Ishikawa (cell line): Measurements from ENCODE around the gene EGFR.

Experiments
- CEBPB ChIP-seq: IDR thresholded peaks from 2 replicates; pipeline ENCODE4 v1.6.1; 2012
- CREB1 ChIP-seq: IDR thresholded peaks from 2 replicates; pipeline ENCODE4 v1.6.1; 2012; ENCODE audit warnings: low read depth
- EGR1 ChIP-seq: IDR thresholded peaks from 2 replicates; pipeline ENCODE4 v1.6.1; 2012
- EP300 ChIP-seq: IDR thresholded peaks from 2 replicates; pipeline ENCODE4 v1.6.1; 2012; ENCODE audit warnings: borderline replicate concordance
- FOXM1 ChIP-seq: IDR thresholded peaks from 2 replicates; pipeline ENCODE4 v1.6.1; 2012; ENCODE audit warnings: low read depth, borderline replicate concordance
- MAX ChIP-seq: IDR thresholded peaks from 2 replicates; pipeline ENCODE4 v1.6.1; 2012
- NFIC ChIP-seq: IDR thresholded peaks from 2 replicates; pipeline ENCODE4 v1.6.1; 2012
- RAD21 ChIP-seq: IDR thresholded peaks from 2 replicates; pipeline ENCODE4 v1.6.1; 2012; ENCODE audit warnings: low read depth
- REST ChIP-seq: IDR thresholded peaks from 2 replicates; pipeline ENCODE4 v1.6.1; 2012; ENCODE audit warnings: low read depth, mild to moderate bottlenecking
- TAF1 ChIP-seq: IDR thresholded peaks from 2 replicates; pipeline ENCODE4 v1.6.1; 2012; ENCODE audit warnings: low read depth, mild to moderate bottlenecking
- TCF12 ChIP-seq: IDR thresholded peaks from 2 replicates; pipeline ENCODE4 v1.6.1; 2012; ENCODE audit warnings: low read depth
- USF1 ChIP-seq: IDR thresholded peaks from 2 replicates; pipeline ENCODE4 v1.6.1; 2012
- YY1 ChIP-seq: IDR thresholded peaks from 2 replicates; pipeline ENCODE4 v1.6.1; 2012; ENCODE audit warnings: low read depth

GRCh38 chr7:55019191-55019690 lies 424 bp downstream of the EGFR start:
- TF ChIP-seq EP300 (no peak), YY1 (no peak), REST (no peak), MAX (no peak), CREB1 (no peak), TAF1 (no peak), FOXM1 (no peak), TCF12 (no peak), CEBPB (no peak), NFIC (peak; percentile 12; the same call in 1 of the 2 replicates), RAD21 (no peak), USF1 (no peak), EGR1 (peak; percentile 59)
